ENCODE results near the gene TIMP2. TPM values are rescaled to one million over a fixed set of nuclear protein-coding genes. Genes with fewer than 3 reads are reported as not detected.

TIMP2 gene
- total and polyA plus RNA-seq, 2 of the 4 experiments (the other 2 are of a cell fraction), result 43.9 to 416 TPM

DNA sequence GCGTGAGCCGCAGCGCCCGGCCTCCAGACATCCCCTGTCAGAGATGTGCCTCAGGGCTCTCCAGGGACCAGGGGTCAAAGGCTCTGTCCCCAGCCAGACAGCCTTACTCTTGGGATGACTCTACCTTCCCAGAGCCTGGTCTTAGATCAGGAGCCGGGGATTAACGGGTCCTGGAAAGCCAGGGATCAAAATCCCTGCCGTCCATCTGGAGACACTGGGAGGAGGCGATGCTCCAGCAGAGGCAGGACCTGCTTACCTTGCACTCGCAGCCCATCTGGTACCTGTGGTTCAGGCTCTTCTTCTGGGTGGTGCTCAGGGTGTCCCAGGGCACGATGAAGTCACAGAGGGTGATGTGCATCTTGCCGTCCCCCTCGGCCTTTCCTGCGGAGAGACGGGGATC lies 67.9 kb downstream of the TIMP2 start:
- TF ChIP-seq CHD1 (IDR thresholded peaks at IDR 0.05; ENCODE audit: low read depth, low read length) (no peak), RFX5 (IDR thresholded peaks at IDR 0.05; ENCODE audit: low read depth, low read length) (no peak), CEBPB (IDR thresholded peaks at IDR 0.05; ENCODE audit: low read depth, low read length) (no peak), BHLHE40 (IDR thresholded peaks at IDR 0.05; ENCODE audit: low read depth, low read length) (no peak), RCOR1 (IDR thresholded peaks at IDR 0.05; ENCODE audit: insufficient replicate concordance, low read length) (no peak), POLR2A (IDR thresholded peaks at IDR 0.05; ENCODE audit: low read depth, low read length) (no peak)
- TF ChIP-seq, protein P1, sequence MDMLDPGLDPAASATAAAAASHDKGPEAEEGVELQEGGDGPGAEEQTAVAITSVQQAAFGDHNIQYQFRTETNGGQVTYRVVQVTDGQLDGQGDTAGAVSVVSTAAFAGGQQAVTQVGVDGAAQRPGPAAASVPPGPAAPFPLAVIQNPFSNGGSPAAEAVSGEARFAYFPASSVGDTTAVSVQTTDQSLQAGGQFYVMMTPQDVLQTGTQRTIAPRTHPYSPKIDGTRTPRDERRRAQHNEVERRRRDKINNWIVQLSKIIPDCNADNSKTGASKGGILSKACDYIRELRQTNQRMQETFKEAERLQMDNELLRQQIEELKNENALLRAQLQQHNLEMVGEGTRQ (IDR thresholded peaks at IDR 0.05; ENCODE audit: low read depth, low read length), result no peak
- in situ Hi-C loops (cut with MboI; ENCODE audit: low sequenced_read_pairs), result loop anchor here (25.0 kb wide), 1 partner anchor 530 kb away; no protein-coding TSS in a partner anchor
- no peak overlapping the region for H2BK15ac ChIP-seq (ENCODE audit: low read depth, low read length)
- ATAC-seq (ENCODE audit: low read depth) (no peak), DNase-seq (no peak)
- dilution Hi-C loops (cut with HindIII; ENCODE audit: low sequenced_read_pairs, unreplicated experiment), result no loop called here
- H2AK9ac ChIP-seq (replicated peaks; ENCODE audit: low read depth, low read length, poor library complexity), result no peak overlapping the region
- H3K4me1 ChIP-seq (ENCODE audit: control insufficient read depth, insufficient read depth, low read length), result peaks cover 10% of the 10 kb centered on the region
- H3K27ac ChIP-seq (ENCODE audit: insufficient read depth, low read length), result no peak overlapping the region
- 90% methylated on average over 7 of the region's 14 CpGs; no CpG with 5 or more reads in 1 of the 2 experiments for WGBS, 2 experiments (ENCODE audit: extremely low coverage in 2 of 2, insufficient read length in 1 of 2)
- no peak overlapping the region for H3K56ac ChIP-seq (ENCODE audit: extremely low read depth, insufficient read depth, low read length)
- H3K9me3 ChIP-seq (ENCODE audit: control insufficient read depth, insufficient read depth, low read length), result no peaks in the 10 kb centered on the region
- no peak overlapping the region for H3K4ac ChIP-seq (ENCODE audit: low read depth, low read length)
- no peak overlapping the region for H3K23ac ChIP-seq (ENCODE audit: low read depth, low read length)
- no peak overlapping the region for H3K18ac ChIP-seq (ENCODE audit: low read depth, low read length)
- H2AK5ac ChIP-seq (ENCODE audit: low read depth, low read length), result no peak overlapping the region
- H2AFZ ChIP-seq (replicated peaks; ENCODE audit: low read length, poor library complexity), result no peak overlapping the region
- peaks cover 22 to 73% of the 10 kb centered on the region in 2 experiments for H3K79me1 ChIP-seq (ENCODE audit: low read depth in 1 of 2, low read length in 2 of 2)
- no peak overlapping the region for H3K4me3 ChIP-seq (ENCODE audit: insufficient read depth, low read depth, low read length)
- H3K9me1 ChIP-seq (ENCODE audit: insufficient read depth, low read length), result no peaks in the 10 kb centered on the region; the same call in 1 of the 2 replicates
- ChIA-PET CTCF (no interaction called here), POLR2A (ENCODE audit: unreplicated experiment) (no interaction called here)
- H2BK120ac ChIP-seq (ENCODE audit: low read depth, low read length), result no peak overlapping the region
- H4K5ac ChIP-seq (ENCODE audit: low read depth, low read length), result no peak overlapping the region
- H4K8ac ChIP-seq (ENCODE audit: low read depth in 2 of 2, low read length in 2 of 2), result no peak overlapping the region
- no peaks in the 10 kb centered on the region for H3K27me3 ChIP-seq (ENCODE audit: control insufficient read depth, insufficient read depth, low read length)
- no peak overlapping the region for H4K91ac ChIP-seq (ENCODE audit: insufficient read depth, low read depth, low read length)
- BruUV-seq (replicated peaks), result no TSS peak
- no peak overlapping the region for H3K4me2 ChIP-seq (ENCODE audit: low read depth, low read length)
- H4K20me1 ChIP-seq (ENCODE audit: insufficient read depth, low read length), result peaks cover 15% of the 10 kb centered on the region
- no peak overlapping the region for H3K14ac ChIP-seq (replicated peaks; ENCODE audit: low read depth, low read length)
- no peak overlapping the region for H3K9ac ChIP-seq (ENCODE audit: low read depth, low read length)
- no peak overlapping the region for H2BK5ac ChIP-seq (ENCODE audit: low read depth, low read length, poor library complexity, severe bottlenecking)
- intact Hi-C loops (cut with micrococcal nuclease), result no loop called here
- H3K36me3 ChIP-seq (ENCODE audit: control insufficient read depth, insufficient read depth, low read length), result peaks cover 45% of the 10 kb centered on the region
- no peak overlapping the region for H2BK20ac ChIP-seq (ENCODE audit: low read depth, low read length)
